NT2/D1 (cell line): ENCODE results near the gene TMEM130.

Experiments used
- SUZ12 ChIP-seq: IDR thresholded peaks from 2 replicates; pipeline ENCODE4 v1.6.1; 2011; ENCODE audit not compliant: insufficient read length, insufficient read depth; ENCODE audit errors: extremely low read depth
- ZNF274 ChIP-seq: IDR thresholded peaks from 2 replicates; pipeline ENCODE4 v1.6.1; 2011; ENCODE audit warnings: mild to moderate bottlenecking, low read depth, low read length

DNA sequence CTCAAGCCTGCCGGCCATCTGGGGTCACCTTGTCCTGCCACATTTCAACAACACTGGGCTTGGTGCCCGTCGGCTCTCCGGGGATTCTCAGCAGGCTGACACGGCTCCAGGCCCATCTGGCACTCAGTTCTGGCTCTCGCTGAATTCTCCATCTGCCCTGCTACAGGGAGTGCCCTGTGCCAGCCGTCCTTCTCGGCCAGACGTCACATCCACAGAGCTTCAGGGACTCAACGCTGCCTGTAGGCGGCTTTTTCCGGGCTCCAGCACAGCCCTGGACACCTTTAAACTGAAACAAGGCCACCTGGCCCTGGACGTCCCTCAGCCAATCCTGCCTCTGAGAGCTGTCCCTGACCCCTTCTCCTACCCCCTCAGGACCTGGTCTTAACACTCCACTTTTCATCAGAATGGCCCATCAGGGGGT lies 43.0 kb downstream of the TMEM130 start:
- no peak for TF ChIP-seq SUZ12
- no peak for TF ChIP-seq ZNF274
